Activated CD4-positive, alpha-beta T cell treated with anti-CD3 and anti-CD28 coated beads, Interleukin-2, amount 50 U/mL, for 24 hours (primary cell): Measurements from ENCODE around the gene CELSR2.
A peak's percentile ranks its signal among the peaks of the same experiment; 100 is the strongest.
"Not testable (repeated sequence)": the region's sequence is repeated elsewhere in the genome, so short reads cannot be mapped to it uniquely, and the experiment has no call there.

Experiments used
- DNase-seq, 2 donors: peaks; one replicate each; pipeline ENCODE4 v3.0.0-alpha.2; 2020; ENCODE audit warnings: low read depth in 1 of 2, low spot score in 1 of 2

CELSR2 gene

DNA sequence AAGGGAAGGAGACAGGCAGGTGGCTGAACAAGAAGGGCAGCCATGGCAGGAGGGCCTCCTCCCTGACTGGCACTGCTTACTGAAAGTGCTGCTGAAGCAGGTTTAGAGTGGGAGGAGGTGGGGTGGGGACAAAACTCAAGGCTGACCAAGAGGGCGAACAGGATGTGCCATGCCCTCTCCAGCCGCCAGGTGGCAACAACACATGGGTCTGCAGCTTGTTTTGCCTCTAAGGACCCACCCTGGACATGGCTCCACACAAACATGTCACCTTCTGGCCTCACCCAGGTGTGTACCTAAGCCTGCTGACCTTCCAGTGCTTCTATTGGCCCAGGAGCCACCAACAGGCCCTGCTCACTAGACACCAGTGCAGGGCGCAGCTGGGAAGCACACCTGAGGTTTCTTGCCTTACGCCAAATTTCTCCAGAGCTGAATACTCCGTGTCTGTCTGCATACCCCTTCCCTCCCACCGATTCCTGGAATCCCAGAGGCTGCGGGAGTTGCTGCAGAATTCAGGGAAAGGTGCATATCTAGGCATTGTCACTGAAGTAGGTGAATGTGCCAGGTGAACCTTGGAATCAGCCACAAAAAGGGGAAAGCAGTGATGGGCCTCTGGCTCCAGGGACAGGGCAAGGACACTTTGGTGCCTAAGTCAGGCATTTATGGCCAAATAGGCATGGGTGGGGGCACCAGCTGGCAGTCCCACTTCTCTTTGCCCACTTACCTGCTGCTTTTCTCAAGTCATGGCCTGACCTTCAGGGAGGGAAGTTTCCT is 28.3 kb downstream of the CELSR2 start:
- DNase-seq = peak; percentile 21 to 44

DNA sequence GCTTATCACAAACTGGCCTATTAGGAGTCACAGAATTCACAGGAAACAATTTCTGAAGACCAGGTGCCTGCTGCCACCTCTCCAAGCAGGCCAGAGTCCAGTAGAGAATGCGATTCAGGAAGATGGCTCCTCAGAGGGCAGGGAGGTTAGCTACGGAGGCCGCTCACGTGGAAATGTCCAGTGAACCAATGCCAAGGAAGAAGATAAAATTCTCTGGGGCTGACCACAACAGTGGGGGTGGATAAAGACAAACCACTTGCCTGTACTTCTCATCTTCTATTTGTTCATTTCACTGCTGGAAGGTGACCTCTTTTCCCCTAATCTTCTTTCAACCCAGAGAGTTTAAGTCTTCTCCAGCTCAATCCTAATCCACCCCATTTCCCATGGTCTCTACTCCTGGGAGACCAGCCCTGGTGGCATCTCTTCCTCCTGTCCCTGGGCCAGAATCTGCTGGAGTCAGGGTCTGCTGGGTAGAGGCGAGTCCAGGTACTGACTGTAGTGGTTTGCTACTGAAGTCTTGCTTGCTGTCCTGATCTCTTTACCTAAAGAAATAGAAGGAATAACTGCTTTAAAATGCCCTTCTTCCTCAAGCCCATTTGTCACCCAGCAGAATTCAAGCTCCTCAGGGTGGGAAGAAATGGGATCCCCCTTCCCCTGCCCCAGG is 30.4 kb downstream of the CELSR2 start:
- no peak for DNase-seq

DNA sequence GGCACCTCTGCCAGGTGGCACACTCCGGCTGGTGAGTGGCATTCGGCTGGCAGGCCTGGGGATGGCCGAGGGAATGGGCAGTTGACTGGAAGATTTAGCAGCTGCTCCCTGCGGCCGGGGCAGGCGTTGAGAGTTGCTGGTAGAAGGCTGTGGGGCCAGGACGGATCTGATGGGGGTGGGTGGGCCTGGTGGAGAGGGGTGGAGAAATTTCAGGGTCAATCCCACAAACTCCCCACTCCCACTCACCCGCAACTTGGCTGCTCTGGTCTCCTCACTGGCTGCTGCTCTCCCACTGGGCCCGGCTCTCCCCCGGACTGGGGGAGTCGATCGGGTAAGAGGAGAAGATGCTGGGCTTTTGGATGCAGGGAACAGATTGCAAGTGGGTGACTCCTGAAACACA is 31.5 kb downstream of the CELSR2 start:
- no peak for DNase-seq

DNA sequence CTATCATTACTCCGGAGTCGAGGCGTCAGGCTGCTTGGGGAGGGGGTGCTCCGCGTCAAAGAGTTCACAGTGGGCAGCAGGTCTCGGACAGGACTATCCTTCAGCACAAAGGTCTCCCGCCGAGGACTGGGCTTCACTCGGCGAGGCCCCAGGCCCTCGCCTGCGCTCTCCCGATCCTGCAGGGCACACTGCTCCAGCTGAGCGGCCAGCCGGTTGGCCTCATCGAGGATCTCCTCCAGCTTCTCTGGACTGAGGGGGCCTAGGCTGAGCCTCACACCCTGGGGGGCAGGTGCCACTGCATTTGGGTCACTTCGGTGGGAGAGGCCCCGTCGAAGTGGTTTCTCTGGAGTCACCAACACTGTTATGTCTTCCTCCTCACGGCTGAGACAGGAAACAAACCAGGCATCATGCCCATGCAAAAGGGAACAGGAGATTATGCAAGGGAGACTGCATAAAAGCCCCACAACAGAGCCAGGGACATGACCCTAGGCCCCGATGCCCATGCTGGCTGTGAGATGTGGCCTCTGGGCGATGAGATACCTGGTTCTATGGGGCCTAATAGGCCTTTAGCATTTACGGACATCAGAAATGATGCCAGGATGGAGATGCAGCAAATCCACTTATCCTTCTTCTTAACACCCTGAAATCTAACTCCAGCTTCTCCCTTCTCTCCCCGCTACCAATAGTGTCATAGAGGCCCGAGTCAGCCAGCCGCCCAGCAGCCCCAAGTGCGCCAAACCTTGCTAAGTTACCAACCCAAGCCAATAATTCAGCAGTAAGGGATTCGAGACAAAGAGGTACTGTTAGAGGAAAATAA is 32.5 kb downstream of the CELSR2 start:
- DNase-seq = no peak

DNA sequence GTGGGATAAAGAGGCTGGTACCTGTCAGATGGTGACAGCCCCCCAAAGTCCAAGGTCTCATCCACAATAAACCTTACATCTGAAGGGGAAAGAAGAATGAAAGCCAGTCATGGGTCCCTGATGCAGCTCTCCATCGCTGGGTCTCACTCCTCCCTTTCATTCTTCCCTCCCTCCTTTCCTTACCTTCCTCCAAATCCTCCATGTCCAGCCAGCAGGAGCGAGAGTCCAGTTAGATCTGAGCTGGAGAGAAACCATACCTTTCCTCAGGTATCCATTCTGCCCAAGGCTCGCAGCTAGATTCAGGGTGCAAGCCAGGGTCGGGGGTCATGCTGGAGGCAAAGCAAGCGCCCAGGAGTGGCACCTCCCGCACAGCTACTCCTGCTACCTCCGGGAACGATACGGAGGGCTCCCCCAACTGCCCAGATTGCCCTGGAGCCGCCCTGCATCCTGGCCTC is 33.2 kb downstream of the CELSR2 start:
- no peak for DNase-seq

DNA sequence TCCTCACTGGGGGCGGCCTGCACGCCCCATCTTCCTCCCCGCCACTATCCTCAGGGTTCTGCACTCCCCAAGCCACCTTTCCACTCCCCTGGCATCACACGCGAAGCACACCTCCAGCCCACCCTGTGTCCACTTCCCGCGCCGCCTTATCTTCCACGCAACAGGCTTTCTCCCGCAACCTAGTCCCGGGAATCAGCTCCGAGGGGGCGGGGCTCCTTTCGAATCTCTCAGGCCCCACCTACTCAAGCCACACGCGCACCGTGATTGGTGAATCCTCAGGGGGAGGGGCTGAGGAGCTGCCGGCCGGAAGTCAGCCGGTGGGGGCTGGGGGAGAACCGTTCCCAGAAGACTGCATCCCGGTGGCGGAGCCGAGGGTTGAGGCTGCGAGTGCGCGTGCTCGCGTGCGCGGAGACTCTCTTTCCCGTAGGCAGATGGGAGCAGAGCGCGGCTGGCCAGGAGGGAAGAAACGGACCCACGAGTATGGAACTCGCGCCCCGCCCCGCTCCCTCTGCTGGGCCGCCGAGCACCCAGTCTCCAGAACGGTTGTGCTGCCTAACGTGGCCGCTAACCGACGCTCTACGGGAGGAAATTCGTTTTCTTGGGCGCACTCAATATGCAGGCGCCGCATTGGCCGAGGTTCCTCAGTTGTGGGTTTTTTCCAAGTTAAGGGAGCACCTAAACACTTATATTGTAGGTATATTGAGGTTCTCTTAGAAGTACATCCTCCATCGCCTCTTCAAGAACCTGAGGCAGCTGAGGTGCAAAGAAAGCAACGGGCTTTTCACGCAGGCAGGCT is 33.8 kb downstream of the CELSR2 start, which contains the start of gene PSRC1:
PSRC1 (minus strand) TSS at position 194 of the 796 bp plus-strand sequence.
- peak; percentile 81 to 89 for DNase-seq

DNA sequence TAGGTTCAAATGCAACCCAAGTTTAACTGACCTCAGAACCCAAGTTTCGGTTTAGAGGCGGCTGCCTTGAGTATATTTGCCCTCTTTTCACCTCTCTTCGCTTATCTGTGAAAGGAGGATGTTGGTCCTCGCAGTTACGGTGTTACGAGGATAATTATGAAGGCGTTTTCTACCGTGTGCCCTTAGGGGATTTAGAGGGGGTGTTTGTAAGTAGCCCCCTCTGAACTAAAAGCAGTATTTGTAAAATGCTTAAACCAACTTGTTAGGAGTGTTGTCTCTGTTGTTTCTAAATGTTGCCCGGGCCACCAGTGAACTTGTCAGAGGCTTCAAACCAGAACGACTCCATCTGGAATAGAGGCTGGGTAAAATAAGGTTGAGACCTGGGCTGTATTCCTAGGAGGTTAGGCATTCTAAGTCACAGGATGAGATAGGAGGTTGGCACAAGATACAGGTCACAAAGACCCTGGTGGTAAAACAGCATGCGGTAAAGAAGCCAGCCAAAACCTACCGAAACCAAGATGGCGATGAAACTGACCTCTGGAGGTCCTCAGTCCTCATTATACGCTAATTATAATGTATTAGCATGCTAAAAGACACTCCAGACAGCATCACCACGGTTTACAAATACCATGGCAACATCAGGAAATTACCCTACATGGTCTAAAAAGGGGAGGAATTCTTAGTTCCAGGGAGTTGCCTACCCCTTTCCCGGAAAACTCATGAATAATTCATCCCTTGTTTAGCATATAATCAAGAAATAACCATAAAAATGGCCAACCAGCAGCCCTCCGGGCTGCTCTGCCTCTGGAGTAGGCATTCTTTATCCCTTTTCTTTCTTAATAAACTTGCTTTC is 34.6 kb downstream of the CELSR2 start:
- DNase-seq = no peak

DNA sequence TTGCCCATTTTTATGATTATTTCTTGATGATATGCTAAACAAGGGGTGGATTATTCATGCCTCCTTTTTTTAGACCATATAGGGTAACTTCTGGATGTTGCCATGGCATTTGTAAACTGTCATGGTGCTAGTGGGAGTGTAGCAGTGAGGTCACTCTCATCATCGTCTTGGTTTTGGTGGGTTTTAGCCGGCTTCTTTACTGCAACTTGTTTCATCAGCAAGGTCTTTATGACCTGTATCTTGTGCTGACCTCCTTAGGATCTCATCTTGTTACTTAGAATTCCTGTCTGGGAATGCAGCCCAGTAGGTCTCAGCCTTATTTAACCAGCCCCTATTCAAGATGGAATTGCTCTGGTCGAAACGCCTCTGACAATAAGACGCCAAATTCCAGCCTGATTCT is 37.4 kb downstream of the CELSR2 start:
- not testable (repeated sequence) for DNase-seq

DNA sequence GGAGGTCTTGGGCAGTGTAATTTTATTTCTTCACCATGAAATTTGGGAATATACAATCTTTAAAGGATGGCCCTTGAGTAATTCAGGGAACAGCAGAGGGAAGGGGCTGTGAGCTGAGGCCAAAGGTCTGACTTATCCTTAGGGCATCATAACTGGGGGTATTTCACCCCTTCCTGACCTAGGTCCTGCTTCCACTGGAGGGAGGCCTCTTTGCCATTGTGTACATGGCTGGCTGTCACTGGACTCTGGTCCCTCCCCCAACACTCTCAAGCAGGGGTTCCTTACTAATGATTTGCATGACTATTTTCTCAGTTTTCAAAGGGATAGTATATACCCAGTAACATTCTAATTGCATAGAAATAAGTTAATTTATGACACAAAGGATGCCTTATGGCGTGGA is 40.8 kb downstream of the CELSR2 start:
- no peak for DNase-seq

DNA sequence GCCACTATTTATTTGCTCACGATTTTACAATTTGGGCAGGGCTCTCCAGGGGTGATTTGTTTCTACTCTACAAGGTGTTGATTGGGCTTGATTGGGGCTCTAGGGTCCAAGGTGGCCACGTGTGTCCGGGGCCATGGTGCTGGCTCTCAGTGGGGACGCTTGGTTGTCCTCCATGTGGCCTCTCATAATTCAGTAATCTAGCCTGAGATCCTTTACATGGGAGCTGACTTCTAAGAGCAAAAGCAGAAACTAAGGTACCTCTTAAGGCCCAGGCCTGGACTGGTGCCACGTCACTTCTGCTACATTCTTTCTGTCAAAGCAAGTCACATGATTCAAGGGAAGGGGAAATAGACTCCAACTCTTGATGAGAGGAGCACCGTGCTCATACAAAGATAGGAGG is 41.7 kb downstream of the CELSR2 start:
- no peak for DNase-seq

DNA sequence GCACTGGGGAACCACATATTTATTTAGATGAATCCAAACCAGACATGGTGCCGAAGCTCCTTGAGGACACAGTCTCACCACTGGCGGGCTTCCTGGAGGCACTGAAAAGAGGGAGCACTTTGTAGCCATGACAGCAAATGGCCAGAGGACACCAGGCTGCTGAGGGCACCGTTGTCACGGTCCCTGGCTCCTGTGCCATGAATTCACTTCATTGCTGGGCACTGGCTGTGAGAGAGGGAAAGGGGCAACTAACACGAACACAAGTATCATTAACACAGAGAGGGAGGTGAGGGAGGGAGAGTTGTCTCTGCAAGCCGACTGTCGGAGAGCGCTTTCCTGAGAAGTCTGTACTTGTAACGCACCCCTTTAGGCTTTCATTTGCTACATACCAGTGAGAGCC is 43.0 kb downstream of the CELSR2 start:
- no peak for DNase-seq

DNA sequence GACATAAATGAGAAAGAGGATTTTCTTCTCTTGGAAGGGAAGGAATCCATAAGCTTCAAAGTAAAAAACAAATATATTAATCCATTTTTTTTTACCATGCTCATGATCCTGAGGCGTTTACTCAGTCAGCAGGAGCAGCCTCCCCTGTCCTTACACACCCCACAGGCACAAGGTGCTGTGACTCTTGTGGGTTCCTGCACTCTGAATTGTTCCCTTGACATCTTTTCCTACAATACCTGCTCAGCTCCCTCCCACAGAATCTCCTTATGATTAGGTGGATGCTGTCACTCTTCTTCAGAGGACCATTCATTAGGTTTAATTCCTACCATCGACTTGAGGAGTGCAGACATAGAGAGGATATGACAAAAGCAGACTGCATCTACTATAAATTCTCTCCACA is 43.7 kb downstream of the CELSR2 start:
- DNase-seq = no peak

DNA sequence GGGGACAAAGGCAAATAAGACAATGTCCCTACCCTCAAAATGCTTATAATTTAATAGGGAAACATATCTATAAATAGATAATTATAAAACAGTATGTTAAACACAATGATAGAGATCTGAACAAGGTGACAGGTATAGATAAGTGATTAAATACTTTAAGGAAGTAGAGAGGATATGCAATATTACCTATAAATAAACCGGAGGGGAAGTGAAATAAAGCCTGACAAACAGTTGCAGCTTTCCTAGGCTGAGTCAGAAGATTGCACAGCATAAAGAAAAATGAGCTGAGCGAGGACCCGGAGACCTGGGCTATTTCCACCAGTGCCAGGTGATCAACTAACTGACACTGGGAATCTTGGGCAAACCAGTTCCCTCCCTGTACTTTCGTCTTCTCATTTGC is 45.1 kb downstream of the CELSR2 start:
- DNase-seq = no peak

DNA sequence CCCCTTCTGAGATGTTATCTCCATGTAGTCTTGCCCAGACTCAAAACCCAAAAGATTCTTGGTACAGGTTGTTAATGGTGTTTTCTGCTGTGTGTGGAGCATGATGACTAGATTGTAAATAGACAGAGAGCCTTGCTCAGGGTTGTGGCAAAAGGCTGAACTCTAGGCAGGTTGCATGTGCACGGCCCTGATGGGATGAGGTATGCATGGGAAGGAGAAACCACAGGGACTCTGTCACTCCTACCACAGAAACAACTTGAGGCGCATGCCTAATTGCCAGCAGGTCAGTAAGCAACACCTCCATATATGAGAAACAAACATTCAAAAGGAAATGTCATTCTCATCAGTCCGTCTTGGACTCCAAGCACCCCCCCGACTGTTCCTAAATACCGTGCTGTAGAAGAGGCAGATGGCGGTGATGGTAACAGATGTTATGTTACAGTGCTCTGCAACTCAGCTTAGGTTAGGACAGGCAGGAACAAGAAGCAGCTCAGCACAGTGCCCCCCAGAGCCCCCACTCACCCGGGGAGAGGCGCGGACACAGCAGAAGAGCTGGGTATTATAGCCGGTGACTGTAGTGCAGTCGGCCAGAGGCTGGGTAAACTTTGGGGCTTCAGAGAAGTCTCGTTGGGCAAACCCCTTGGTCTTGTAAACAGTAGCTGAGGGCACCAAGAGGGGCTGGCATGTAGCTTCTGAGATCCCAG is 46.5 kb downstream of the CELSR2 start:
- no peak for DNase-seq

DNA sequence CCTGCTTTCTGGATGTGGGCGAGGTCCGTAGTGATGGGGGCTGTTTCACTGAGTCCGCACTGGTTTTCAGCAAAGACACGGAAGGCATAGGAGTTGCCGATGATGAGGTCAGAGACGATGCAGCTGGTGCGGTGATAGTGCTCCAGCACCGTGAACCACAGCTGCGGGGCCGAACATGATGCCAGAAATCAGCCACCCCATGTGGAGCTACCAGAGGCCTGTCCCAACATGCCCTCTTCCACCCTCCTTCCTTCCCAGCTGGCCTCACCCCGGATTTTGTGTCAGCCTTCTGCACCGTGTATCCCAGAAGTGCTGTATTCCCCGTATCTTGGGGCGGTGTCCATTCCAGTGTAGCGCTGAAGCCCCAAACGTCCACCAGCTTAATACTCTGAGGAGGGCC is 47.4 kb downstream of the CELSR2 start:
- DNase-seq = no peak

DNA sequence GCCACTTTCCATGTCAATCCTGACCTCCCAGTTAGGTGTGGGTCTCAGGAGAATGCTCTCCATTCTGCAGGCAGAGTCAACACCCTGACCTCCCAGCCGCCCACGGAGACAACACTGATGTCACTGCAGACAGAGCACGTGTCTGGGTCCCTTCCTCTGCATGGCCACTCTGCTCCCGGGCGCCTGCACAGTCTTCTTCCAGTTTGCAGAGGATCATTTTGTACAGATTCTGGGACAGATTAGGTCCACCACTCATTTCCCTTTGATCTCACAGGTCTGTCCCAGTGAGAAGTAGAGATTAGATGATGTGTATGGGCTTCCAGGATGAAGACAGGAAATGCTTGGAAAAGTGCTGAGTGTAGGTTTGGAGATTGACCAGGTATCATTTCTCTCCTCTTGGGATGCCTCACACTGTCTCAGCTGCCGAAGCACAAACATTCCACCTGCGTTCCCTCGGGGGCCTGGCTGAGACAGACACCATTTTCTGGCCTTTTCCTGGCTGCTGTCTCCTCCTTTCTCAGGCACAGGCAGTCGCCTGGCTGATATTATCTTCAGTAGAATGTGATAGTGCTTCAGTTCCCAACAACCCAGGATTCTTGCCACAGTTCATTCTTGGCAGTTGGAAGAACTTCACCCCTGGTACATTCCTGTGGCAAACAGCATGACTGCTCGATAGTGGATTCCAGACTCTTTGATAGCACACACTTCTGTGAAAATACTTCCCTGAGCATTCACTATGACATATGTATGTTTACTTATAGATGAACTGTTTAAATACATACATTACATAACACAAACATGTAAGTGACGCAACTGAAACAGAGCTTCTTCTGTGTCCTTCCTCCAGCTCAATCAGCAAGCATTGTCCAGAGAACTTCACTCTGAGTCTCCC is 49.6 kb downstream of the CELSR2 start:
- DNase-seq = no peak

DNA sequence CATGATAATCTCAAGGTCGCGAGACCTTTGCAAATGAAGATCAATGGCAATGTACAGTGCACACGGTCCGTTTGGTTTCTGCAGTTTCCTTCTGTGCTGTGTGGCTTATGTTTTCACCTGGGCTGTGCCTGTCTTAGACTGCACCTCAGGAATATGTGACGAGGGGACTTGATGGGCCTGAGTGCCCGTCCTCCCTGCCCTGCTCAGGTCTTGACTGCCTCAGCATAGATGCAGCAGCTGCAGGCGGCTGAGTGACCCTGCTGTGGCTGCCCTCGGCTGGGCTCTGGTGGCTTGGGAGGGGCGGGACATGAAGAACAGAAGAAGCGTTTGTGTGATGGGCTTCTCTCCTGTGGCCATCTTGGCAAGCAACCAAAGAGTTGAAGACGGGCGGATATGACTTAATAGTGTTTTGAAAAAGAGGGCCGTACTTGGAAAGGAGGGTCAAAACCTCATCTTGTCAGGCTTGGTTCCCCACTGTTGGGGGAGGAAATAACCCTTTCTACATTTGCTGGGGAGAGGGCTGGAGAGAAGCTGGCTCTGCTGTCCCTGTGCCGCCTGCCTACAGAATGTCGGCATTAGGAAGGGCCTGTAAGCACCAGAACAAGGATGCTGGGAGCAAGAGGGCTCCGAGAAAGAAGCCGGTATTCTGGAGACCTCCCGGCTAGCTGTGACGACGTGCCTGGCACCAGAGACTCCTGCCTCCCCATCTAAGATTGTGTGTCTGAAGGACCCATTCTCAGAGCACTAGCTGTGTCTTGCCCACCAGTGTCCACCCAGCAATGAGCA is 50.4 kb downstream of the CELSR2 start:
- DNase-seq = no peak
